GM10847 (cell line): ENCODE measurements around the gene CSF2RB.

Experiments
- POLR2A ChIP-seq: IDR thresholded peaks from 2 replicates; pipeline ENCODE4 v1.6.1; 2011; ENCODE audit not compliant: insufficient read length; ENCODE audit errors: extremely low read depth

Gene CSF2RB

DNA sequence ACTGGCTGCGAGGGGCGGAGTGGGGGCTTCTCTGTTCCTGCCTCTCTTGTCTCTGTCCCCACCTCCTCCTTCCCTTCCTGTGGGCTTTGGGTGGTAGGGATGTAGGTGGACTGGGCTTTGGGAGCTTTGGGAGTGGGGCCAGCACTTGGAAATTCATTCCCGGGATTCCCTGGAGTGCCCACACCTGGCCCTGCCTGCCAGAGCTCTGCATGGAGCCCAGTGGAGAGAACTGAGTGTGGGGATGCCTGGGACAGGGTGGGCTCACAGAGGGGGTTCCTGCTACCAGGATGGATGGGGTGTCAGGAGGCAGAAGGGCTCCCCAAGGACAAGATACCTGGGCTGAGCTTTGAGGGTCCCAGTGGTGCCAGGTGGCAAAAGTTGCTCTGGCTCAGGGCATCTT, 22.3 kb downstream of the CSF2RB start:
- TF ChIP-seq POLR2A = no peak

DNA sequence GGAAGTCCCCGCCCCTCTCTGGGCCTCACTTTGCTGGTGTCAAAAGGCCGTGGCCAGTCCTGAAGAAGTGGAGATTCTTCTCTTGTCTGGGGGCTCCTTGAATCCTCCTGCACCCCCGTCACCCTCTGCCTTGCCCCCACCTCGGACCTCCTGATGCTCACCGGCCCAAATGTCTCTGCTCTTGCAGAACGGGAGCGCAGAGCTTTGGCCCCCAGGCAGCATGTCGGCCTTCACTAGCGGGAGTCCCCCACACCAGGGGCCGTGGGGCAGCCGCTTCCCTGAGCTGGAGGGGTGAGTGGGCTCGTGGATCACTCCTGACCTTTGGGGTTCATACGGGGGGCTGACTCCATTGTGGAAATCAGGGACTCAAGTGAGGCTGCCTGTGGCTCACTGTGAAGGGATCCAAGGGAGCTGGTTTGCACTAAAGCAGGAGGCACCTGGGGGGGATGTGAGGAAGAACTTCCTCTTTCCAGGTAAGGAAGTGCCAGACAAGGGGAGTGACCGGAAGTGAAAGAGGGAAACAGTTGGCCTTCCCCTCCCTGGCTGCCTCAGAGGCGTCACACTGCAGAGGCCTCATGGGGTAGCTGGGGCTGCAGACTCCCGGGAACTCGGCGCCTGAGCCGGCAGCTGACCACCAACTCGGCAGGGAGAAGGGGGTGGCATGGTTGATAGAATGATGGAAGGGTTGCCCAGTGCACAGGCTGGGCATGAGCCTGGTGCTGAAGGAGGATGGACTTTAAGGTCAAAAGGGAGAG, 23.1 kb downstream of the CSF2RB start:
- TF ChIP-seq POLR2A = no peak

DNA sequence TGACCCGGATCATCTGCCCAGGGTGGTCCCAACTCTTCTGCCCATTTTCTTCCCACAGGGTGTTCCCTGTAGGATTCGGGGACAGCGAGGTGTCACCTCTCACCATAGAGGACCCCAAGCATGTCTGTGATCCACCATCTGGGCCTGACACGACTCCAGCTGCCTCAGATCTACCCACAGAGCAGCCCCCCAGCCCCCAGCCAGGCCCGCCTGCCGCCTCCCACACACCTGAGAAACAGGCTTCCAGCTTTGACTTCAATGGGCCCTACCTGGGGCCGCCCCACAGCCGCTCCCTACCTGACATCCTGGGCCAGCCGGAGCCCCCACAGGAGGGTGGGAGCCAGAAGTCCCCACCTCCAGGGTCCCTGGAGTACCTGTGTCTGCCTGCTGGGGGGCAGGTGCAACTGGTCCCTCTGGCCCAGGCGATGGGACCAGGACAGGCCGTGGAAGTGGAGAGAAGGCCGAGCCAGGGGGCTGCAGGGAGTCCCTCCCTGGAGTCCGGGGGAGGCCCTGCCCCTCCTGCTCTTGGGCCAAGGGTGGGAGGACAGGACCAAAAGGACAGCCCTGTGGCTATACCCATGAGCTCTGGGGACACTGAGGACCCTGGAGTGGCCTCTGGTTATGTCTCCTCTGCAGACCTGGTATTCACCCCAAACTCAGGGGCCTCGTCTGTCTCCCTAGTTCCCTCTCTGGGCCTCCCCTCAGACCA, 24.0 kb downstream of the CSF2RB start:
- TF ChIP-seq POLR2A = no peak

DNA sequence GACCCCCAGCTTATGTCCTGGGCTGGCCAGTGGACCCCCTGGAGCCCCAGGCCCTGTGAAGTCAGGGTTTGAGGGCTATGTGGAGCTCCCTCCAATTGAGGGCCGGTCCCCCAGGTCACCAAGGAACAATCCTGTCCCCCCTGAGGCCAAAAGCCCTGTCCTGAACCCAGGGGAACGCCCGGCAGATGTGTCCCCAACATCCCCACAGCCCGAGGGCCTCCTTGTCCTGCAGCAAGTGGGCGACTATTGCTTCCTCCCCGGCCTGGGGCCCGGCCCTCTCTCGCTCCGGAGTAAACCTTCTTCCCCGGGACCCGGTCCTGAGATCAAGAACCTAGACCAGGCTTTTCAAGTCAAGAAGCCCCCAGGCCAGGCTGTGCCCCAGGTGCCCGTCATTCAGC, 24.6 kb downstream of the CSF2RB start:
- TF ChIP-seq POLR2A = no peak

DNA sequence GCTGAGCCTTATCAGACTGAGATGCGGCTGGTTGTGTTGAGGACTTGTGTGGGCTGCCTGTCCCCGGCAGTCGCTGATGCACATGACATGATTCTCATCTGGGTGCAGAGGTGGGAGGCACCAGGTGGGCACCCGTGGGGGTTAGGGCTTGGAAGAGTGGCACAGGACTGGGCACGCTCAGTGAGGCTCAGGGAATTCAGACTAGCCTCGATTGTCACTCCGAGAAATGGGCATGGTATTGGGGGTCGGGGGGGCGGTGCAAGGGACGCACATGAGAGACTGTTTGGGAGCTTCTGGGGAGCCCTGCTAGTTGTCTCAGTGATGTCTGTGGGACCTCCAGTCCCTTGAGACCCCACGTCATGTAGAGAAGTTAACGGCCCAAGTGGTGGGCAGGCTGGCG, 25.5 kb downstream of the CSF2RB start:
- no peak for TF ChIP-seq POLR2A

DNA sequence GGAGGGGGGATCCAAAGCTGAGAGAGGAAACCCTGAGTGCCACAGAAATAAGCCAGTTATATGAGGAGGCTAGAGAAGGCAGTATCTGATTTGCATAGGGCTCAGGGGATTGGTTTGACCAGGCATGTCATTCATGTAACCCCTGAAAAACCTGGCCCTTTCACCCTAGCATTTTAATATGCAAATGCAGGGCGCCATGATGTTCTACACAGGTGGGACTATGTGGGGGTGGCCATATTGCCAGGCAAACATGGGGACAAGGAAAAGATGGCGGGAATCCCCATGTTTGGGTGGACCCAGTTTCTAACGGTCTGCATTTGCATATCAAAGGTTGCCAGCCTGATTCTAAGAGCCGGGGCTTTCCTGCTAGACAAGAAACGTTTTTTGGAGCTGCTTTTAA, 27.2 kb downstream of the CSF2RB start:
- TF ChIP-seq POLR2A = no peak

DNA sequence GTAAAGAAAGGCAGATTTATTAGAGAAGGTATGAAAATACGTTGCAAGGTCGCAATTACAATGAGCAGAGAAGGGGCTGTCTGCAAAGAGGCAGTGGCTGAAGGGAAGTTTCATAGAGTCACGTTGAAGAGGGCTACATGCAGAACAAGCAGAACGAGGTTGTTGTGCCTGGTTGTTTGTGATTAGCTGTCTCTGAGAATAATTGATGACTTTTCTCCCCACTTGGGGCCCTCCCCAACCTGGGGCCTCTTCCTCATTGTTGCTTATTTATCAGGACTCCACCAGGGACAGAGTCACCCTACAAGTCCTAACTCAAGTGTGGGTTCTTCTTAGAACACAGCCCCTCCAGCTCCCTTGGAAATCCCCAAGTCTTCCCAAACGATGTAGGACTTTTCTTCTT, 29.1 kb downstream of the CSF2RB start:
- no peak for TF ChIP-seq POLR2A

DNA sequence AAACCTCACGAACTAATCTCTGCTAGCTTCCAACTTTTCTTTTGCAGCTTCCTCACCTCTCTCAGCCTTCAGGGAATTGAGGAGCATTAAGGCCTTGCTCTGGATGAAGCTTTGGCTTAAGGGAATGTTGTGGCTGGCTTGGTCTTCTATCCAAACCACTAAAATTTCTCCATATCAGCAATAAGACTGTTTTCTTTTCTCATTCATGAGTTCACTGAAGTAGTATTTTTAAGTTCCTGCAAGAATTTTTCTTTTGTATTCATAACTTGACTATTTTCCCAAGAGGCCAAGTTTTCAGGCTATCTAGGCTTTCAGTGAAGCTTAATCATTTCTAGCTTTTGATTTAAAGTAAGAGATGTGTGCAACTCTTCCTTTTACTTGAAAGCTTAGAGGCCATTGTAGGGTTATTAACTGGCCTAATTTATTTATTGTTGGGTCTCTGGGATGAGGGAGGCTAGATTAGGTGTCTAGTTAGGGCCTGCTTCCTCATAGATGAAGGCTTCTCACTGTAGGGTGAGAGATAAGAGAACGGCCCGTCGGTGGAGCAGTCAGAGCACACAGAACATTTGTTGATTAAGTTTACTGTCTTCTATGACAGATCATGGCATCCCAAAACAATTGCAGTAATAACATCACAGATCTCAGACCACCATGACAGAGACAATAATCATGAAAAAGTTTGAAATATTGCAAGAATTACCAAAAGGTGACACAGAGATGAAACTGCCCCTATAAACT, 33.2 kb downstream of the CSF2RB start:
- TF ChIP-seq POLR2A = no peak

DNA sequence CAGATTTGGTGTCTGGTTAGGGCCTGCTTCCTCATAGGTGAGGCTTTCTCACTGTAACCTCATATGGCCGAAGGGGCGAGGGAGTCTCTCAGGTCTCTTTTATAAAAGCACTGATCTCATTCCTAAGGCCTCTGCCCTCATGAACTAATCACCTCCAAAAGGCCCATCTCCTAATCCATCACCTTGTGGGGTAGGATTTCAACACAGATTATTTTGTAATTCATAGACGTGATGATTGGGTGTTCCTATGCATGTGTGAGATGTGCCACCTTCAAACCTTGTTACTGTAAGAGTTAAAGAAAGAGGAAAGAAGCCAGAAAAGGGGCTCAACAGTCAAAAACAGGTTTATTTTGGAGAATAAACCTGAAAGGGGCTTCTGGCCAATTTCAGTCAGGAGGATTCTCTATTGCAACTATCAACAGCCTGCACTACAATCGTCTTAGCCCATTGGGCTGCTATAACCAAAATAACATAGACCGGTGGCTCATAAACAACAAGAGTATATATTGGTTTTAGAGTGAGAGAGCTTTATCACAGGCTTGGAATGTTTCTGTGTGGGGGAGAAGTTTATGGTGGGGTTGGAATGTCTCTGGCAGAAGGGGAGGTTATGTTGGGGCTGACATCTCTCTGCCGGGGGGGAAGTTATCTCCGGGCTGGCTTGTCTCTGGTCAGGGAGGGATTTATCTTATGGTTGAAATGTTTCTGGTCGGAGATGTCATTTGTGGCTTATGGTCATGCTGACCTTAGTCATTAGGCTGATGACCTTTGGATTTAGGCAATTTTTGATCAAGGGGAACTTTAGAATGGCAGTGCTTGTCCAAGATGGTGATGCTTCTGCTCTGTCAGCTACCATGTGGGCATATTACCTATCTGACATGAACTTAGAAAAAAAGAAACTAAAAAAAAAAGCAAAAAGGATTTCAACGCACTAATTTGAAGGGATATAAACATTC, 35.1 kb downstream of the CSF2RB start:
- no peak for TF ChIP-seq POLR2A

DNA sequence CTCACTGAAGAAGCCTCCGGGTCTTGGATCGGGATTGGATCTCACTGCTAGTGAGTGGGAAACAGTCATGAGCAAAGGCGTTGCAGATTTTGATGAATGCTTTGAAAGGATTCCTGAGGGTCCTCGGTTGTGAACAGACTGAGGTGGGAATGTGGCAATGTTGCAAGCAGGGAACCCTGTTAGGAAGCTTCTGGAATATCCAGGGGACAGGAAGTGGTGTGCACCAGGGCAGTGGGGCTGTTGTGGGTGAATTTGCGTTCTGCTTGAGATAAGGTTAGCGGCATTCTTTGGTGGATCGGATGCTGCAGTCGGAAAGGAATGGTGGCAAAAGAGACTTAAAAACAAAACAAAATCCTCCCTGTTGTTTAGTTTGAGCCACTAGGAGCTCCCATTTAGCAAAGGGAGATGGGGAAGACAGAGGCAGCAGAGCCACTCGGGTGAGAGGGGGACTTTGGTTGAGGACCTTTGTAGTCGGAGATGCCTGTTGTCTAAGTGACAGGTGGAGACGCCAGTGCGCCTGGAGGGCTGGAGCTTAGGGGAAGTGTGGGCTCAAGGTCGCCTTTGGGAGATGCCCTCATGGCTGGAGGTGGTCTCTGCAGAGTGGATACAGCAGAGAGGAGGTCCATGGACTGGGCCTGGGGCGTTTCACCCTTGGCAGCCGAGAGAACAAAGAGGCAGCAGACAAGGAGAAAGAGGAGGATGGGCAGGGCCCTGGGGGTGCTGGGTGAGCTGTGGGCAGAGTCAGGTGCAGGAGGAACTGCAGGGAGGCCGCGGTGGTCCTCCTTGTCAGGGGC, 37.6 kb downstream of the CSF2RB start:
- TF ChIP-seq POLR2A = no peak

DNA sequence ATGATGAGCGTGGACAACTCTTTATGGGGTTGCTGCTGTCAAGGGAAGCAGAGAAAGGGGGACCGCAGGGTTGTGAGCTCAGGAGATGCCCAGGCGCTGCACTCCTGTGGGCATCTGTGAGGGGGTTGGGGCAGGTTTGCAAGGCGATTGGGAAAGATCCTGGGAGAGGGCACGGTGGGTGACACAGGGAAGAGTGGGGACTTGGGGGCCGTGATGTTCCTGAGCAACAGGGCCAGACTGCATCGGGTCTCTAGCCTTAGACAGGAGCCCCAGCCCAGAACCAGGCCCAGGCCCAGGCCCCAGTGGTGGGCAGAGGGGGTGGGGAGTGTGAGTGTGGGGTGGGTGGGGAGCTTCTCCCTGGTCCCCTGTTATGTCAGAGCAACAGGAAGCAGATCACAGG, 38.3 kb downstream of the CSF2RB start:
- no peak for TF ChIP-seq POLR2A

DNA sequence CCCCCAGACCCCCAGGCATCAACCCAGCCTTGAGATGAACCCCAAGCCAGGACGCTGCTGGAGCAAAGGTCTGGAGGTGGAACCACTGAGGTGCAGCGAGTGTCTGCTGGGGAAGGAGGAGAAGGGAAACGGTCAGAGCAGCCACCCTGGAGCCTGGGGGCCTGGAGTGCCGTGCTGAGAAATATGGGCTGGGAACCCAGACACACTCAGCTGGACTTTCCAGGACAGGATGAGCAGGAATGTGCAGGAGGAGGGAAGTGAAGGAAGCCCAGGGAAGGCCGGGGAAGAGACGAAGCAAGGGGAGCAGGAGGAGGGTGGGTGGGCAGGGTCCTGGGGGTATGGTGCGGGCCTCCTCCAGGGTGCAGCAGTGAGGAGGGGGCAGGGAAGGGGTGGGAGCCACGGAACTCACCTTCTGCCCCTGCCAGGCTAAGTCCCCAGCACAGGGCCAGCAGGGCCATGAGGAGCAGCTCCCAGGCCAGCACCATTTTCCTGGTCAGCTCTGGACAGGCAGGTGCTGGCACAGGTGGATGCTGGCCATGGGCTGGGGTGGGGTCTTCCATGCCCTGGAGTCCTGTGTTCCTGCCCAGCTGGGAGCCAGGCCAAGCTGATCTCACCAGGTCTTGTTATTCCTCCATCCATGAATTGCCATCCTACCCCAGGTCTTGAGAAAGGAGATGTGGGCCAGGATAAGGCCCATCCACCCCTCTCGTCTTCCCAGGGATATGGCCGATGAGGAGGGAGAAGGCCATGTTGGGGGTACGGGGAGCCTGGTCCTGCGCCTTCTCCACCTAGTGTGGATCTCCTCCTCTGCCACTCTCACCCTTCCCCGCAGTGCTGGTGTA, 40.0 kb downstream of the CSF2RB start:
- no peak for TF ChIP-seq POLR2A

DNA sequence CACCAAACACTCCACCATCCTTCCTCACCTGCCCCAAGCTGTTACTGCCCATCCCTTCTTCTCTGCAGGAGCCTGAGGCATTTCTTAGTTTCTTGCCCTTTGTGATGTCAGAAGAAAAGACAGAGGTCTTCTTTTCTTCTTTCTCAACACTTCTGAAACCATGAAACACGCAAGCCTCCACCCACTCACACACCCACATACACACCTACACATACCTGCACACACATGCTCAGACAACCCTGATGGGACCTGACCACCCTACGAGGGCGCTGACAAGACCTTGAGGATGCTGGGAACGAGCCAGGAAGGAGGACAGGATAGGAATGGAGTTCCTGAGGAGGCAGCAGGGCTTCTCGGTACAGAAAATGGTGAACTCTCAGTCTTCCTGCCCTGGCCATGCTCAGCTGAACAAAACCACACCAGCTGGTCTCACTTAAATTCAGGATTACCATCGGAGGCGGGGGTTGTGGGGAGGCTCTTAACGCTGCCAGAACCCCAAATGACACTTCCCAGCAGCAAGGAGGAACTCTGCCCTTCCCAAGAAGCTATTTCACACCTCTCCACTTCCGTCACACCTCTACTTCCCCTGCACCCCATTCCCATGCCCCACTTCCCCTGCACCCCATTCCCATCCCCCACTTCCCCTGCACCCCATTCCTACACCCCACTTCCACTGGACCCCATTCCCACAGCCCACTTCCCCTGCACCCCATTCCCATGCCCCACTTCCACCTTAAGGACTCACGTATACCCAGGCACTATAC, 41.0 kb downstream of the CSF2RB start:
- no peak for TF ChIP-seq POLR2A
